HG02610 (cell line): ENCODE results near the gene CIZ1.
A peak's percentile ranks its signal among the peaks of the same experiment; 100 is the strongest.

Source experiments
- ATAC-seq: cut with Tn5 transposase; IDR thresholded peaks from one replicate; pipeline ENCODE4 v1.9.1; 2021; ENCODE audit warnings: mild to moderate bottlenecking, moderate library complexity; ENCODE audit not compliant: unreplicated experiment

Gene CIZ1

GRCh38 chr9:128128836-128129590 is 62.4 kb downstream of the CIZ1 start:
- no peak for ATAC-seq

GRCh38 chr9:128127990-128128835 is 63.2 kb downstream of the CIZ1 start:
- peak; percentile 49 for ATAC-seq

GRCh38 chr9:128127568-128127989 is 63.8 kb downstream of the CIZ1 start, which contains the start of gene PTGES2:
Gene PTGES2 (minus strand): TSS chr9:128127729. CDS start chr9:128127717, 12 bp downstream.
- peak; percentile 62 for ATAC-seq

GRCh38 chr9:128125580-128126354 is 65.6 kb downstream of the CIZ1 start:
- no peak for ATAC-seq

GRCh38 chr9:128124873-128125579 is 66.3 kb downstream of the CIZ1 start:
- no peak for ATAC-seq

- ATAC-seq: no peak
Observed at GRCh38 chr9:128124451-128124850, 66.9 kb downstream of the CIZ1 start.

GRCh38 chr9:128123451-128124080 is 67.8 kb downstream of the CIZ1 start:
- ATAC-seq: no peak

GRCh38 chr9:128122809-128123175 is 68.6 kb downstream of the CIZ1 start:
- ATAC-seq: no peak

GRCh38 chr9:128121924-128122808 is 69.2 kb downstream of the CIZ1 start:
- ATAC-seq: no peak

GRCh38 chr9:128121466-128121810 is 69.9 kb downstream of the CIZ1 start:
- ATAC-seq: no peak

- no peak for ATAC-seq
Observed at GRCh38 chr9:128120741-128121465, 70.5 kb downstream of the CIZ1 start.

GRCh38 chr9:128120061-128120740 is 71.2 kb downstream of the CIZ1 start:
- ATAC-seq: no peak

- ATAC-seq: no peak
Observed at GRCh38 chr9:128118971-128119665, 72.3 kb downstream of the CIZ1 start.

GRCh38 chr9:128118472-128118857 is 72.9 kb downstream of the CIZ1 start:
- no peak for ATAC-seq

- ATAC-seq: no peak
Observed at GRCh38 chr9:128117613-128118471, 73.5 kb downstream of the CIZ1 start.
